Caco-2 (cell line): ENCODE results near the gene POLDIP2. TPM values are rescaled to one million over a fixed set of nuclear protein-coding genes. Genes with fewer than 3 reads are reported as not detected.
"Not testable (repeated sequence)": the region's sequence is repeated elsewhere in the genome, so short reads cannot be mapped to it uniquely, and the experiment has no call there.

Experiments
- BruUV-seq: library from RNA; stranded (reverse); fragments of 400-500 nt; replicated peaks from 2 replicates; lab custom pipeline; 2021; lab: Mats Ljungman, UMichigan
- CTCF ChIA-PET: fragments of 300-600 bp; sonication (Branson Sonifier 250); formaldehyde crosslinking; loops from one replicate; lab custom pipeline; 2022; ENCODE audit warnings: antibody characterized with exemption; lab: Charles Lee
- POLR2A ChIA-PET: fragments of 300-600 bp; sonication (Branson Sonifier 250); formaldehyde crosslinking; loops from one replicate; lab custom pipeline; 2022; ENCODE audit warnings: antibody characterized with exemption; lab: Charles Lee
- DNase-seq, 2 experiments: peaks; one replicate each; pipeline versions ENCODE4 v3.0.0 to v3.0.0-alpha.2; 2020 to 2022
- H3K27me3 ChIP-seq: replicated peaks from 2 replicates; pipeline ENCODE4 v1.6.0; 2011; ENCODE audit warnings: low read length; ENCODE audit not compliant: control insufficient read depth, insufficient read depth
- H3K36me3 ChIP-seq: 2 replicates; pipeline ENCODE4 v1.5.1; 2011; ENCODE audit warnings: low read length; ENCODE audit not compliant: control insufficient read depth, insufficient read depth
- H3K4me1 ChIP-seq: fragments of 250-450 bp; sonication (Bioruptor Pico); 2 replicates; pipeline ENCODE4 v1.5.1; 2020; ENCODE audit warnings: mild to moderate bottlenecking
- H3K4me3 ChIP-seq: 2 replicates; pipeline ENCODE4 v1.5.1; 2011; ENCODE audit warnings: low read depth, mild to moderate bottlenecking, control low read depth, low read length
- H3K9me3 ChIP-seq: fragments of 250-450 bp; sonication (Bioruptor Pico); 2 replicates; pipeline ENCODE4 v1.5.1; 2020; ENCODE audit warnings: mild to moderate bottlenecking, moderate library complexity
- H3K27ac Mint-ChIP-seq: one replicate; pipeline ENCODE4 v1.8.0; 2022; ENCODE audit warnings: mixed read lengths; ENCODE audit not compliant: unreplicated experiment
- H3K27me3 Mint-ChIP-seq: one replicate; pipeline ENCODE4 v1.8.0; 2022; ENCODE audit warnings: mixed read lengths; ENCODE audit not compliant: insufficient read depth, unreplicated experiment
- H3K36me3 Mint-ChIP-seq: one replicate; pipeline ENCODE4 v1.8.0; 2022; ENCODE audit warnings: mild to moderate bottlenecking, mixed read lengths; ENCODE audit not compliant: insufficient read depth, unreplicated experiment
- H3K4me1 Mint-ChIP-seq: one replicate; pipeline ENCODE4 v1.8.0; 2022; ENCODE audit warnings: low read depth, mixed read lengths; ENCODE audit not compliant: unreplicated experiment
- H3K4me3 Mint-ChIP-seq: one replicate; pipeline ENCODE4 v1.8.0; 2022; ENCODE audit warnings: mild to moderate bottlenecking, moderate library complexity, mixed read lengths; ENCODE audit not compliant: unreplicated experiment
- H3K9me3 Mint-ChIP-seq: one replicate; pipeline ENCODE4 v1.8.0; 2022; ENCODE audit warnings: mixed read lengths; ENCODE audit not compliant: unreplicated experiment
- CTCF ChIP-seq, 2 experiments: fragments of 200-600 bp in 1 of 2; IDR thresholded peaks; 1 replicate in 1 of 2; 2 replicates in 1 of 2; pipeline versions ENCODE4 v1.5.1 to v1.8.0; 2011 to 2022; ENCODE audit warnings: antibody characterized with exemption in 1 of 2, control low read depth in 1 of 2, inconsistent platforms in 1 of 2, low read depth in 1 of 2, low read length in 1 of 2, mild to moderate bottlenecking in 1 of 2, moderate library complexity in 1 of 2; ENCODE audit not compliant: insufficient read depth in 1 of 2, severe bottlenecking in 1 of 2, unreplicated experiment in 1 of 2
- intact Hi-C: fragments of 100-400 bp; cut with micrococcal nuclease; formaldehyde crosslinking; loops from one replicate; pipeline ENCODE4 v1.10.0; 2022; ENCODE audit not compliant: unreplicated experiment
- total RNA-seq: library from RNA; stranded (reverse); gene quantifications from 2 replicates; pipeline ENCODE4 v1.2.3, GENCODE V29; 2022

Gene POLDIP2
- total RNA-seq, 1 experiment from 2014 or later = 257 TPM

- H3K4me1 ChIP-seq = peaks cover 14% of the 10 kb centered on the region
- CTCF ChIA-PET = no interaction called here
- peaks cover 12% of the 10 kb centered on the region for H3K36me3 ChIP-seq
- intact Hi-C loops = no loop called here
- H3K27me3 ChIP-seq = no peaks in the 10 kb centered on the region
- H3K27ac Mint-ChIP-seq = no peak overlapping the region
- TF ChIP-seq CTCF (IDR thresholded peaks at IDR 0.05; ENCODE audit: insufficient read depth in 1 of 2, low read depth in 1 of 2, low read length in 1 of 2, severe bottlenecking in 1 of 2, unreplicated experiment in 1 of 2) = no peak
- BruUV-seq = no TSS peak
- H3K9me3 Mint-ChIP-seq = no peaks in the 10 kb centered on the region
- H3K9me3 ChIP-seq = no peaks in the 10 kb centered on the region
- H3K4me3 ChIP-seq = no peak overlapping the region
- POLR2A ChIA-PET = no interaction called here
- peaks cover 13% of the 10 kb centered on the region for H3K4me1 Mint-ChIP-seq
- H3K4me3 Mint-ChIP-seq = no peak overlapping the region
- no peaks in the 10 kb centered on the region for H3K27me3 Mint-ChIP-seq
- no peak for DNase-seq
- peaks cover 84% of the 10 kb centered on the region for H3K36me3 Mint-ChIP-seq
Measured at GRCh38 chr17:28340374-28340773, 17.0 kb downstream of the POLDIP2 start.

GRCh38 chr17:28339431-28339830 is 17.9 kb downstream of the POLDIP2 start:
- CTCF ChIA-PET = no interaction called here
- Histone ChIP-seq H3K4me3 (no peak overlapping the region), H3K27me3 (no peaks in the 10 kb centered on the region), H3K36me3 (peaks cover 12% of the 10 kb centered on the region), H3K9me3 (no peaks in the 10 kb centered on the region), H3K4me1 (peaks cover 16% of the 10 kb centered on the region)
- no peak for TF ChIP-seq CTCF (IDR thresholded peaks at IDR 0.05; ENCODE audit: insufficient read depth in 1 of 2, low read depth in 1 of 2, low read length in 1 of 2, severe bottlenecking in 1 of 2, unreplicated experiment in 1 of 2)
- H3K4me1 Mint-ChIP-seq = peaks cover 19% of the 10 kb centered on the region
- H3K9me3 Mint-ChIP-seq = no peaks in the 10 kb centered on the region
- H3K27ac Mint-ChIP-seq = no peak overlapping the region
- intact Hi-C loops = loop anchor here (5.0 to 10.0 kb wide), 2 partner anchors 235 to 297 kb away; partner anchors contain the start of genes ALDOC, NLK and PIGS
- POLR2A ChIA-PET = interaction anchor here (0.5 to 0.6 kb wide), 4 partner anchors 23 to 66 kb away, joined by 3 to 5 read pairs (median 3); no protein-coding TSS in a partner anchor
- BruUV-seq = no TSS peak
- no peak overlapping the region for H3K4me3 Mint-ChIP-seq
- H3K27me3 Mint-ChIP-seq = no peaks in the 10 kb centered on the region
- no peak for DNase-seq
- H3K36me3 Mint-ChIP-seq = peaks cover 81% of the 10 kb centered on the region

- H3K4me3 ChIP-seq, H3K9me3 Mint-ChIP-seq, H3K9me3 ChIP-seq, CTCF ChIA-PET, H3K27me3 Mint-ChIP-seq, H3K27me3 ChIP-seq, DNase-seq, H3K4me3 Mint-ChIP-seq, BruUV-seq: not testable (repeated sequence)
- Histone ChIP-seq H3K4me1 (peaks cover 21% of the 10 kb centered on the region), H3K36me3 (peaks cover 12% of the 10 kb centered on the region)
- Mint-ChIP-seq H3K36me3 (peaks cover 82% of the 10 kb centered on the region), H3K27ac (peak overlapping the region; percentile 15), H3K4me1 (peaks cover 25% of the 10 kb centered on the region)
- POLR2A ChIA-PET = interaction anchor here (0.6 kb wide), 3 partner anchors 23 to 59 kb away, joined by 3 to 5 read pairs (median 3); no protein-coding TSS in a partner anchor
- intact Hi-C loops = loop anchor here (5.0 to 10.0 kb wide), 2 partner anchors 236 to 296 kb away; partner anchors contain the start of genes ALDOC, NLK and PIGS
Measured at GRCh38 chr17:28338769-28339212, 18.5 kb downstream of the POLDIP2 start.
